Measurements from ENCODE around the gene KCNK6. TPM values are rescaled to one million over a fixed set of nuclear protein-coding genes. Genes with fewer than 3 reads are reported as not detected.

The KCNK6 gene
- total RNA-seq, 1 experiment from 2014 or later, result 6.5 TPM

DNA sequence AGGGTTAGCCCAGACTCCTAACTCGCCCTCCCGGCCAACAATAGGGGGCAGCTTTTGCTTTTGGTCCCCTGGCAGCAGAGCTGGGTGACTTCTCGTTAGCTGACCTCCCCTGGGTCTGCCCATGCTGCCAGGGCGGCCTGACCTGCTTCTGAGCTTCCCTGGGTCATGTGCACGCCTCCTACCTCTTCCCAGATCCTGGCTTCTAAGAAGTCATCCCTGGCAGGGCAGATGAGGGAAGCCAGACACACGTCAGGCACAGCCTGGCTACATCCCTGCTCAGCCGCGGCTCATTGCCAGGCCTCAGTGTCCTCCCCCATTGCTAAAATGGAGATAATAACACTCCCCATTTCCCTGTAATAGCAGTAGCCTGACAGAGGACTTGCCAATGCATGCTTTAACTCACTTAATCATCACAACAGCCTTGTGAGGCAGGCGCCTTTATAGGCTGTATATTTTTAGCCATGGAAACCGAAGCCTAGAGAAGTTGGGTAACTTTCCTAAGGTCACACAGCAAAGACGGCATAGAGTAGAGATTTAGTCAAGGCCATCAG lies 2.1 kb downstream of the KCNK6 start:
- H3K4me3 Mint-ChIP-seq, result peak overlapping the region in 1 of 2 experiments; percentile 43; a peak in 2 of 5 replicates
- peaks cover 11 to 23% of the 10 kb centered on the region in 2 experiments for H3K4me1 Mint-ChIP-seq
- H4K5ac ChIP-seq (ENCODE audit: insufficient read length, low read depth, low read length), result no peak overlapping the region
- H3K4me2 ChIP-seq (ENCODE audit: insufficient read depth, insufficient read length, low read length), result no peak overlapping the region
- peaks cover 12% of the 10 kb centered on the region for H3K23me2 ChIP-seq (ENCODE audit: insufficient read length, low read depth, low read length, poor library complexity, severe bottlenecking)
- H4K8ac ChIP-seq (replicated peaks; ENCODE audit: insufficient read length, low read depth, low read length), result no peak overlapping the region
- TF ChIP-seq, protein P1, sequence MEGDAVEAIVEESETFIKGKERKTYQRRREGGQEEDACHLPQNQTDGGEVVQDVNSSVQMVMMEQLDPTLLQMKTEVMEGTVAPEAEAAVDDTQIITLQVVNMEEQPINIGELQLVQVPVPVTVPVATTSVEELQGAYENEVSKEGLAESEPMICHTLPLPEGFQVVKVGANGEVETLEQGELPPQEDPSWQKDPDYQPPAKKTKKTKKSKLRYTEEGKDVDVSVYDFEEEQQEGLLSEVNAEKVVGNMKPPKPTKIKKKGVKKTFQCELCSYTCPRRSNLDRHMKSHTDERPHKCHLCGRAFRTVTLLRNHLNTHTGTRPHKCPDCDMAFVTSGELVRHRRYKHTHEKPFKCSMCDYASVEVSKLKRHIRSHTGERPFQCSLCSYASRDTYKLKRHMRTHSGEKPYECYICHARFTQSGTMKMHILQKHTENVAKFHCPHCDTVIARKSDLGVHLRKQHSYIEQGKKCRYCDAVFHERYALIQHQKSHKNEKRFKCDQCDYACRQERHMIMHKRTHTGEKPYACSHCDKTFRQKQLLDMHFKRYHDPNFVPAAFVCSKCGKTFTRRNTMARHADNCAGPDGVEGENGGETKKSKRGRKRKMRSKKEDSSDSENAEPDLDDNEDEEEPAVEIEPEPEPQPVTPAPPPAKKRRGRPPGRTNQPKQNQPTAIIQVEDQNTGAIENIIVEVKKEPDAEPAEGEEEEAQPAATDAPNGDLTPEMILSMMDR (conservative IDR thresholded peaks at IDR 0.05), result no peak
- peaks cover 9% of the 10 kb centered on the region; the same call in 1 of the 2 replicates for H3K27me3 ChIP-seq (ENCODE audit: insufficient read depth, low read length)
- H2BK20ac ChIP-seq (ENCODE audit: low read depth, low read length, poor library complexity, severe bottlenecking), result no peak overlapping the region
- H3K27ac ChIP-seq (ENCODE audit: insufficient read length, low read depth, low read length), result no peak overlapping the region
- no peak overlapping the region for H2BK120ac ChIP-seq (ENCODE audit: low read depth, low read length, poor library complexity, severe bottlenecking)
- no peak overlapping the region for H3K18ac ChIP-seq (ENCODE audit: insufficient read length, low read depth, low read length)
- H3K36me3 Mint-ChIP-seq (ENCODE audit: insufficient read depth in 1 of 3, low read depth in 3 of 3), result peaks cover 2 to 8% (median 2%) of the 10 kb centered on the region in 3 experiments; a peak in 2 of 7 replicates
- H3K4ac ChIP-seq (ENCODE audit: low read depth, low read length), result no peak overlapping the region
- no peaks in the 10 kb centered on the region for H4K20me1 ChIP-seq (ENCODE audit: control insufficient read depth, insufficient read depth, insufficient read length)
- H3K27ac Mint-ChIP-seq, result no peak overlapping the region
- no peak overlapping the region for H2AK5ac ChIP-seq (ENCODE audit: insufficient read length, low read length)
- no peak overlapping the region for H2BK5ac ChIP-seq (ENCODE audit: insufficient read length, low read length)
- H3K23ac ChIP-seq (ENCODE audit: insufficient read length, low read depth, low read length), result no peak overlapping the region
- no peaks in the 10 kb centered on the region; a peak in 1 of 5 replicates for H3K9me3 Mint-ChIP-seq
- H3K4me1 ChIP-seq (ENCODE audit: insufficient read depth, low read length), result no peaks in the 10 kb centered on the region
- no peak overlapping the region for H3T11ph ChIP-seq (ENCODE audit: low read length)
- H3K14ac ChIP-seq (ENCODE audit: insufficient read depth, low read length), result no peak overlapping the region
- no peaks in the 10 kb centered on the region for H3K79me1 ChIP-seq (ENCODE audit: insufficient read depth, low read depth, low read length, poor library complexity, severe bottlenecking)
- no peak overlapping the region for H4K91ac ChIP-seq (ENCODE audit: insufficient read length, low read depth, low read length)
- H2BK12ac ChIP-seq (ENCODE audit: insufficient read length, low read depth, low read length), result no peak overlapping the region
- H2AFZ ChIP-seq (ENCODE audit: low read length), result no peak overlapping the region
- peaks cover 46% of the 10 kb centered on the region for H3K27me3 Mint-ChIP-seq (ENCODE audit: low read depth)
- no peak for DNase-seq
- H3K9ac ChIP-seq (ENCODE audit: extremely low read depth, insufficient read length, low read length), result no peak overlapping the region
- no peak overlapping the region for H2BK15ac ChIP-seq (ENCODE audit: low read depth, low read length)
- no peaks in the 10 kb centered on the region for H3K79me2 ChIP-seq (ENCODE audit: insufficient read depth, low read length)
- no peaks in the 10 kb centered on the region for H3K9me3 ChIP-seq (ENCODE audit: control insufficient read depth, low read depth, low read length)
- no CpG with 5 or more reads among the region's 11 CpGs for WGBS (ENCODE audit: extremely low coverage, insufficient read length, low lambda C conversion rate)
- H3K56ac ChIP-seq (ENCODE audit: insufficient read length, low read depth, low read length), result no peak overlapping the region

All from H9 (cell line).